HepG2 (cell line): ENCODE data around the gene CCDC142. TPM values are rescaled to one million over a fixed set of nuclear protein-coding genes. Genes with fewer than 3 reads are reported as not detected.

Experiments used
- CREB3 ChIP-seq: sonication (generic); formaldehyde crosslinking; IDR thresholded peaks from 2 replicates; pipeline ENCODE4 v1.5.0; 2020; ENCODE audit warnings: missing genetic modification reagents
- FOXA1 ChIP-seq, 2 experiments: fragments of 450-650 bp in 1 of 2; sonication (generic) in 1 of 2; formaldehyde crosslinking in 1 of 2; IDR thresholded peaks; 2 replicates each; pipeline versions ENCODE4 v1.4.0 to v1.6.1; 2016 to 2020; ENCODE audit warnings: missing genetic modification reagents in 1 of 2
- MED8 ChIP-seq: sonication (generic); formaldehyde crosslinking; IDR thresholded peaks from 2 replicates; pipeline ENCODE4 v1.8.1; 2023; ENCODE audit warnings: mild to moderate bottlenecking, missing genetic modification reagents; ENCODE audit not compliant: insufficient replicate concordance
- NFAT5 ChIP-seq: sonication (generic); formaldehyde crosslinking; IDR thresholded peaks from 2 replicates; pipeline ENCODE4 v1.4.0; 2020; ENCODE audit warnings: missing genetic modification reagents
- PPARG ChIP-seq: conservative IDR thresholded peaks from 2 replicates; pipeline ENCODE4 v1.6.1; 2016; ENCODE audit warnings: missing biosample characterization, missing genetic modification reagents
- RBM22 ChIP-seq: fragments of 200-400 bp; formaldehyde crosslinking; optimal IDR thresholded peaks from 2 replicates; pipeline ENCODE3; 2017; ENCODE audit warnings: mild to moderate bottlenecking, low read length, moderate library complexity
- SMARCE1 ChIP-seq: fragments of 450-650 bp; IDR thresholded peaks from 2 replicates; pipeline ENCODE4 v1.6.1; 2017; ENCODE audit warnings: borderline replicate concordance
- SNAPC5 ChIP-seq: sonication (generic); formaldehyde crosslinking; IDR thresholded peaks from 2 replicates; pipeline ENCODE4 v1.8.1; 2023; ENCODE audit warnings: mild to moderate bottlenecking, missing genetic modification reagents, borderline replicate concordance
- TFDP1 ChIP-seq: IDR thresholded peaks from 2 replicates; pipeline ENCODE4 v1.6.1; 2016; ENCODE audit warnings: missing compliant biosample characterization, missing genetic modification reagents, borderline replicate concordance
- ZBTB37 ChIP-seq: sonication (generic); formaldehyde crosslinking; IDR thresholded peaks from 2 replicates; pipeline ENCODE4 v1.4.0; 2020; ENCODE audit warnings: mild to moderate bottlenecking, missing genetic modification reagents
- ZNF281 ChIP-seq: sonication (generic); formaldehyde crosslinking; IDR thresholded peaks from 2 replicates; pipeline ENCODE4 v1.4.0; 2020; ENCODE audit warnings: missing genetic modification reagents, borderline replicate concordance
- ZNF33B ChIP-seq: sonication (generic); formaldehyde crosslinking; IDR thresholded peaks from 2 replicates; pipeline ENCODE4 v1.5.1; 2020; ENCODE audit warnings: mild to moderate bottlenecking, missing genetic modification reagents
- ZNF788 ChIP-seq: sonication (generic); formaldehyde crosslinking; IDR thresholded peaks from 2 replicates; pipeline ENCODE4 v1.5.0; 2020; ENCODE audit warnings: mild to moderate bottlenecking, missing genetic modification reagents, borderline replicate concordance
- polyA plus RNA-seq, 8 experiments: library from polyadenylated mRNA; depleted of rRNA in 3 of 8; stranded (reverse) in 7 of 8; unstranded in 1 of 8; fragments of >200 nt; fragmentation: Illumina TruSeq in 4 of 8; extraction: Trizol in 4 of 8; gene quantifications; 2 replicates each; pipeline versions ENCODE4 v1.2.1 to v1.2.3, GENCODE V29; 2011 to 2016; ENCODE audit warnings: low read depth in 4 of 8, missing spikeins in 1 of 8, mixed read lengths in 1 of 8; ENCODE audit not compliant: insufficient read depth in 1 of 8
- total RNA-seq, 5 experiments: library from RNA; depleted of rRNA; stranded (reverse); fragments of >200 nt; fragmentation: Illumina TruSeq; extraction: Trizol; gene quantifications; 2 replicates each; pipeline ENCODE4 v1.2.3, GENCODE V29; 2016; ENCODE audit warnings: low read depth in 1 of 5

Gene CCDC142
- total and polyA plus RNA-seq, 2 of the 13 experiments (the other 11 are each of a cell fraction or from before 2014, with no cell fraction given), result 14.7 to 30.4 TPM

GRCh38 chr2:74472086-74472944 is 10.5 kb downstream of the CCDC142 start, which contains the start of gene MRPL53 (continued):
- TF ChIP-seq NFAT5 (CRISPR knock-in tag), result peak; percentile 90
- TF ChIP-seq MED8 (CRISPR knock-in tag), result peak; percentile 90
- TF ChIP-seq CREB3 (CRISPR knock-in tag), result peak; percentile 38; the same call in 1 of the 2 replicates
- peak; percentile 65; the same call in 1 of the 2 replicates for TF ChIP-seq PPARG (CRISPR knock-in tag)
- no peak for TF ChIP-seq FOXA1 (IDR thresholded peaks at IDR 0.05)
- peak; percentile 59 for TF ChIP-seq FOXA1 (CRISPR knock-in tag; IDR thresholded peaks at IDR 0.05)
- no peak for TF ChIP-seq ZBTB37 (CRISPR knock-in tag)
- TF ChIP-seq ZNF33B (CRISPR knock-in tag), result peak; percentile 85
- no peak; the same call in 1 of the 2 replicates for TF ChIP-seq ZNF281 (CRISPR knock-in tag)
- TF ChIP-seq ZNF788 (CRISPR knock-in tag), result peak; percentile 98
- no peak for TF ChIP-seq SMARCE1
- peak; percentile 74; the same call in 1 of the 2 replicates for TF ChIP-seq TFDP1
- TF ChIP-seq SNAPC5 (CRISPR knock-in tag), result no peak
- peak; percentile 100 for TF ChIP-seq RBM22
